ENCODE measurements around the gene ELP2.

DNA sequence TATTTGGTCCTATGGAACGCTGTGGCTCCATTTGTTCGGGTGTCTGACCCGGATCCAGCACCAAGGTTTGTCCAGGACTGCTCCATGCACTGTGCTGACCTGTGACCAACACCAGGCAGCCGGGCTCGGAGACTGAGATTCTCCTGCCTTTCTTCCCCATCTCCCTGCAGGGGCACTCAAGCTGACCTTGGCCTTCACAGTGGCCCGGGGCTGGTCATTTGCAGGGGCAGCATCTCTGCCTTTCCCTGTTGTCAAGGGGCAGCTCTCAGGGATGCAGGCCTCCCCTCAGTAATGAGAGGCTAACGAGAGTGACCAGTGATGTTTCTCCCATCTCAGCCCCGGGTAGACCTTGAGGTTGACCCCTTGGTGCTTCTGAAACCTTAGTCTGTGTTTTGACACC is 85.1 kb downstream of the ELP2 start:
- TF ChIP-seq POLR2AphosphoS5 (IDR thresholded peaks at IDR 0.05; ENCODE audit: low read depth, low read length) (no peak), POLR2A (IDR thresholded peaks at IDR 0.05; ENCODE audit: low read depth, low read length) (no peak), TAF1 (IDR thresholded peaks at IDR 0.05; ENCODE audit: low read depth, low read length) (no peak)

All from GM12891 (cell line).